ENCODE measurements around the gene SFTPD.
"Not testable (repeated sequence)": the region's sequence is repeated elsewhere in the genome, so short reads cannot be mapped to it uniquely, and the experiment has no call there.

Gene SFTPD

GRCh38 chr10:79914512-79914911 is 34.4 kb downstream of the SFTPD start:
- H2AFZ ChIP-seq (ENCODE audit: low read length); H3K9me2 ChIP-seq (replicated peaks; ENCODE audit: insufficient read depth, low read length); H3K4me3 ChIP-seq (ENCODE audit: low read length); H3K9ac ChIP-seq (ENCODE audit: low read length); H3K36me3 ChIP-seq (replicated peaks; ENCODE audit: insufficient read depth, low read length); H3K27me3 ChIP-seq (replicated peaks; ENCODE audit: insufficient read depth, low read length); H3K27ac ChIP-seq (ENCODE audit: low read length); H3K9me3 ChIP-seq (replicated peaks; ENCODE audit: insufficient read depth, low read length); H4K20me1 ChIP-seq (ENCODE audit: insufficient read depth, low read length): not testable (repeated sequence)
- peaks cover 18% of the 10 kb centered on the region for H3F3A ChIP-seq (ENCODE audit: insufficient read depth, low read length)
- peaks cover 18% of the 10 kb centered on the region for H3K79me2 ChIP-seq (ENCODE audit: low read length)
- DNase-seq = peak; percentile 37
- peaks cover 35% of the 10 kb centered on the region for H3K4me1 ChIP-seq (ENCODE audit: low read length)
- H3K4me2 ChIP-seq (ENCODE audit: low read depth, low read length) = peak overlapping the region; percentile 39; the same call in 1 of the 2 replicates
- TF ChIP-seq, protein P1, sequence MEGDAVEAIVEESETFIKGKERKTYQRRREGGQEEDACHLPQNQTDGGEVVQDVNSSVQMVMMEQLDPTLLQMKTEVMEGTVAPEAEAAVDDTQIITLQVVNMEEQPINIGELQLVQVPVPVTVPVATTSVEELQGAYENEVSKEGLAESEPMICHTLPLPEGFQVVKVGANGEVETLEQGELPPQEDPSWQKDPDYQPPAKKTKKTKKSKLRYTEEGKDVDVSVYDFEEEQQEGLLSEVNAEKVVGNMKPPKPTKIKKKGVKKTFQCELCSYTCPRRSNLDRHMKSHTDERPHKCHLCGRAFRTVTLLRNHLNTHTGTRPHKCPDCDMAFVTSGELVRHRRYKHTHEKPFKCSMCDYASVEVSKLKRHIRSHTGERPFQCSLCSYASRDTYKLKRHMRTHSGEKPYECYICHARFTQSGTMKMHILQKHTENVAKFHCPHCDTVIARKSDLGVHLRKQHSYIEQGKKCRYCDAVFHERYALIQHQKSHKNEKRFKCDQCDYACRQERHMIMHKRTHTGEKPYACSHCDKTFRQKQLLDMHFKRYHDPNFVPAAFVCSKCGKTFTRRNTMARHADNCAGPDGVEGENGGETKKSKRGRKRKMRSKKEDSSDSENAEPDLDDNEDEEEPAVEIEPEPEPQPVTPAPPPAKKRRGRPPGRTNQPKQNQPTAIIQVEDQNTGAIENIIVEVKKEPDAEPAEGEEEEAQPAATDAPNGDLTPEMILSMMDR (IDR thresholded peaks at IDR 0.05; ENCODE audit: low read length) = peak; percentile 27

GRCh38 chr10:79910836-79911235 is 38.1 kb downstream of the SFTPD start:
- Histone ChIP-seq H3K4me2 (ENCODE audit: low read depth, low read length) (peak overlapping the region; percentile 71), H2AFZ (ENCODE audit: low read length) (no peak overlapping the region; the same call in 1 of the 2 replicates), H3F3A (ENCODE audit: insufficient read depth, low read length) (peaks cover 13% of the 10 kb centered on the region), H3K4me3 (ENCODE audit: low read length) (peak overlapping the region; percentile 51; the same call in 1 of the 2 replicates), H4K20me1 (ENCODE audit: insufficient read depth, low read length) (no peaks in the 10 kb centered on the region), H3K9me3 (replicated peaks; ENCODE audit: insufficient read depth, low read length) (no peaks in the 10 kb centered on the region), H3K9me2 (replicated peaks; ENCODE audit: insufficient read depth, low read length) (no peaks in the 10 kb centered on the region), H3K27ac (ENCODE audit: low read length) (peak overlapping the region; percentile 77), H3K79me2 (ENCODE audit: low read length) (peaks cover 26% of the 10 kb centered on the region), H3K27me3 (replicated peaks; ENCODE audit: insufficient read depth, low read length) (no peaks in the 10 kb centered on the region), H3K36me3 (replicated peaks; ENCODE audit: insufficient read depth, low read length) (no peaks in the 10 kb centered on the region), H3K9ac (ENCODE audit: low read length) (peak overlapping the region; percentile 59), H3K4me1 (ENCODE audit: low read length) (peaks cover 23% of the 10 kb centered on the region)
- TF ChIP-seq EZH2phosphoT487 (IDR thresholded peaks at IDR 0.05; ENCODE audit: low read length) = no peak
- no peak for TF ChIP-seq EZH2 (optimal IDR thresholded peaks at IDR 0.05; ENCODE audit: low read depth, low read length)
- TF ChIP-seq, protein P1 (IDR thresholded peaks at IDR 0.05; ENCODE audit: low read length) = no peak
- no peak for DNase-seq

GRCh38 chr10:79910344-79910743 is 38.6 kb downstream of the SFTPD start:
- H3K4me2 ChIP-seq (ENCODE audit: low read depth, low read length) = peak overlapping the region; percentile 71
- H3K9me2 ChIP-seq (replicated peaks; ENCODE audit: insufficient read depth, low read length) = no peaks in the 10 kb centered on the region
- peaks cover 13% of the 10 kb centered on the region for H3F3A ChIP-seq (ENCODE audit: insufficient read depth, low read length)
- TF ChIP-seq EZH2 (optimal IDR thresholded peaks at IDR 0.05; ENCODE audit: low read depth, low read length) (no peak), EZH2phosphoT487 (IDR thresholded peaks at IDR 0.05; ENCODE audit: low read length) (no peak)
- TF ChIP-seq, protein P1 (IDR thresholded peaks at IDR 0.05; ENCODE audit: low read length) = no peak
- H3K27ac ChIP-seq (ENCODE audit: low read length) = peak overlapping the region; percentile 77; the same call in 1 of the 2 replicates
- peak overlapping the region; percentile 44; the same call in 1 of the 2 replicates for H2AFZ ChIP-seq (ENCODE audit: low read length)
- peaks cover 23% of the 10 kb centered on the region for H3K4me1 ChIP-seq (ENCODE audit: low read length)
- H3K9me3 ChIP-seq (replicated peaks; ENCODE audit: insufficient read depth, low read length) = no peaks in the 10 kb centered on the region
- H3K4me3 ChIP-seq (ENCODE audit: low read length) = peak overlapping the region; percentile 51
- H4K20me1 ChIP-seq (ENCODE audit: insufficient read depth, low read length) = no peaks in the 10 kb centered on the region
- peak overlapping the region; percentile 59 for H3K9ac ChIP-seq (ENCODE audit: low read length)
- peak; percentile 93 for DNase-seq
- peaks cover 28% of the 10 kb centered on the region for H3K79me2 ChIP-seq (ENCODE audit: low read length)
- no peaks in the 10 kb centered on the region for H3K36me3 ChIP-seq (replicated peaks; ENCODE audit: insufficient read depth, low read length)
- no peaks in the 10 kb centered on the region for H3K27me3 ChIP-seq (replicated peaks; ENCODE audit: insufficient read depth, low read length)
